Nucleus accumbens (tissue), 56 donors: ENCODE measurements around the gene LYRM7.

Experiments used
- DNase-seq, 56 donors: peaks; one replicate each; lab custom pipeline; 2025; lab: John Stamatoyannopoulos, UW

LYRM7 gene

DNA sequence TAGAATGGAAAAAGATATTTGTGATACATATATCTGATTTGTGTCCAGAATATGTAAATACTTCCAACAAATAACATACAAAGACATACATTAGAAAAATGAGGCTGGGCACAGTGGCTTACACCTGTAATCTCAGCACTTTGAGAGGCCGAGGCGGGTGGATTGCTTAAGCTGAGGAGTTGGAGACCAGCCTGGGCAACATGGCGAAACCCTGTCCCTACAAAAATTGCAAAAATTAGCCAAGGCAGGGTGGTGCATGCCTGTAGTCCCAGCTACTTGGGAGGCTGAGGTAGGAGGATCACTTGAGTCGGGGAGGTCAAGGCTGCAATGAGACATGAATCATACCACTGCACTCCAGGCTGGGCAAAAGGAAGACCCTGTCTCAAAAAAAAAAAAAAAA, 47.0 kb downstream of the LYRM7 start:
- no peak for DNase-seq

DNA sequence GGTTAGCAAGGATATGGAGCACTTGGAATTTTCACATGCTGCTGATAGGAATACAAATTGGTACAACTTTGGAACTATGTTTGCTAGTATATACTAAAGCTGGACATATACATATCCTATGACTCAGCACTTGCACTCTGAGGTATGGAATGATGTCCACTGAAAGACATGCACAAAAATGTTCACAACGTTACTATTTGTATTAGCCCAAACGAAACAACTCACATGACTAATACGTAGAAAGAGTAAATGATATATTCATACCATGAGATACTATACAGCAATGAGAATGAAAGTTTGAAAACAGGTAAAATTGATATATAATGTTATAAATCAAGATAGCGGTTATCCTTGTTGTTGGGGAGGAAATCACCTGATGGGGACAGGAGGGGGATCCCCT, 47.6 kb downstream of the LYRM7 start:
- no peak for DNase-seq

DNA sequence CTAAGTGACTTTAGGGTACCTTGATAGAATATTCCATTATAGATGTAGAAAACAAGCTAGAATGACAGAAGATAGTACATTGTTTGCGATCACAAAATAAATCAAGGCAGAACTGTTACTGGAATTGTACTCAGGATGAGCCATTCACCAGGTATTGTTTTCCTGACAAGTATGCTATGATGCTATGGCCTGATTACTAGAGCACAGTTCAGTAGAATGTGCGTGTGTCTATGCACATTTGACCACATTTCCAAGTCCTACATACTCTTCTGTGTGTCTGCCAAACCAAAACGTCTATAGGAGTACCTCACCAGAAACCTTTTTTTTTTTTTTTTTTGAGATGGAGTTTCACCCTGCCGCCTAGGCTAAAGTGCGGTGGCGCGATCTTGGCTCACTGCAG, 49.8 kb downstream of the LYRM7 start:
- no peak for DNase-seq

DNA sequence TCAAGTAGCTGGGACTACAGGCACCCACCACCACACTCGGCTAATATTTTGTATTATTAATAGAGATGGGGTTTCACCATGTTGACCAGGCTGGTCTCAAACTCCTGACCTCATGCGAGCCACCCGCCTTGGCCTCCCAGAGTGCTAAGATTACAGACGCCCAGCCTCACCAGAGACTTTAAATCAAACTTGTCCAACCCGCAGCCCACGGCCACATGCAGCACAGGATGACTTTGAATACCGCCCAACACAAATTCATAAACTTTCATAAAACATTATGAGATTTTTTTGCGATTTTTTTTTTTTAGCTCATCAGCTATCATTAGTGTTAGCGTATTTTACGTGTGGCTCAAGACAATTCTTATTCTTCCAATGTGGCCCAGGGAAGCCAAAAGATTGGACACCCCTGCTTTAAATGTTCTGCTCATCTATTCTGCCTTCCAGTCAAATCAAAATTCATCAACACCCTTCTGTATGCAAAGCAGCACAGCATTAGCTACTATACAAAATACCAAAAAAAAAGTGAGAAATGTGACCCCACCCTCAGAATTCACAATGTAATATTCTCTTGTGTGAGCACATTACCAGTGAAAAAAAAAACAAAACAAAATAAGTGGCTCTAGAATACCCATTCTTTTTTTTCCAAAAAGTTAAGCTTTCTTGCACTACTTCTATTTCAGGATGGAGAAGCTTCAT, 50.4 kb downstream of the LYRM7 start:
- DNase-seq: no peak

- DNase-seq: no peak
These were observed 51.1 kb downstream of the LYRM7 start for GRCh38 chr5:131221888-131222287.

DNA sequence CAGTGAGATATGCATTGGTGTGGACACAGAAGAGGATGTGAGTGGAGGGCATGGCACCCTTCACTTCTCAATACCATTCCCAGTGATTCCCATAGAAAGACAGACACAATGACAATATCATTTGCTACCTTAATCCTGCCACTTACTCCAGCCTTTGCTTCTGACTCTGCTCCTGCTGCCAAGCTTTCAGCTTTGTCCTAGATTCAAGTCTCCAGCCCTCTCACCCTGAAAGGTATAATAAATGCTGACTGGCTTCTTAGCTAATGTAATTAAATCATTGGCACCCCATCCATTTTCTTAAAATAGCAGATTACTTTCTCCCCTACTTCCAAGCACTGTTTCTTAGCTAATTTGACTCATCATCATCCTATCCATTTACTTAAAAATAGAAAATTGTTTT, 52.0 kb downstream of the LYRM7 start:
- peak in 1 of 56 donors; percentile 5 for DNase-seq

- DNase-seq: no peak
These were observed 53.1 kb downstream of the LYRM7 start for GRCh38 chr5:131223751-131224386.

DNA sequence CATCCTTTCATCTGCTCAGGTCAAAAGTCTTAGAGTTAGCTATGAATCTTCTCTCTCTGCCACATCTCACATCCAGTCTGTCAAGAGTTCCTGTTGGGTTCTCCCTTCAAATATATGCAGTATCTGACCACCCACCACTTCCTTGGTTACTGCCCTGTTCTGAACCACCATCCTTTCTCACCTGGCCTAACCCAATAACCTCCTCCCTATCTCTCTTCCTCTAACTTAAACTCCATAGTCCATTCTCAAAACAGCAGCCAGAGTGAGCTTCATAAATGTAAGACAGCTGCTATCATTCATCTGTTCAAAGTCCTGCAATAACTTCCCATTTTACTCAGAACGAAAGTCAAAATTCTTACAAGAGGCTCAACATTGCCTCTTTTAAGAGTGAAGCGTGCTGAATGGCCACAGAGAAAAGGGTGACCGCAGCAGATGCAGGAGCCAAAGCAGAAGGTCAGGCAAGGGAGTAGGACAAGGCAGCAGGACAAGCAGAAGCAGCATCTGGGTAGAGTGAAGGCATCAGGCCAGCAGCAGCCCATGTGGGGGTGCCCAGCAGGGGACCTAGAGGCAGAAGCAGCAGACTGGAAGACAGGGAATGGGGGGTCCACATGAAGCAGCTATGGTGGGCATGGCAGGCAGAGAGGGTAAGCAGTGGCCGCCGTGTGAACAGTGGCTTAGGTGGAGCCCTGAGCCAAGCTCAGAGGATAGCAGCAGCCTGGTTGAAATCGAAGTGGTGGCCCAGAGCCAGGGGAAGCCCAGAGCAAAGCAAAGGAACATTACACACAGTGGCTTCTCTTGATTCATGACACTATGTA, 53.9 kb downstream of the LYRM7 start:
- peak in 9 of 56 donors; percentile 2 to 38 (median 10) for DNase-seq

DNA sequence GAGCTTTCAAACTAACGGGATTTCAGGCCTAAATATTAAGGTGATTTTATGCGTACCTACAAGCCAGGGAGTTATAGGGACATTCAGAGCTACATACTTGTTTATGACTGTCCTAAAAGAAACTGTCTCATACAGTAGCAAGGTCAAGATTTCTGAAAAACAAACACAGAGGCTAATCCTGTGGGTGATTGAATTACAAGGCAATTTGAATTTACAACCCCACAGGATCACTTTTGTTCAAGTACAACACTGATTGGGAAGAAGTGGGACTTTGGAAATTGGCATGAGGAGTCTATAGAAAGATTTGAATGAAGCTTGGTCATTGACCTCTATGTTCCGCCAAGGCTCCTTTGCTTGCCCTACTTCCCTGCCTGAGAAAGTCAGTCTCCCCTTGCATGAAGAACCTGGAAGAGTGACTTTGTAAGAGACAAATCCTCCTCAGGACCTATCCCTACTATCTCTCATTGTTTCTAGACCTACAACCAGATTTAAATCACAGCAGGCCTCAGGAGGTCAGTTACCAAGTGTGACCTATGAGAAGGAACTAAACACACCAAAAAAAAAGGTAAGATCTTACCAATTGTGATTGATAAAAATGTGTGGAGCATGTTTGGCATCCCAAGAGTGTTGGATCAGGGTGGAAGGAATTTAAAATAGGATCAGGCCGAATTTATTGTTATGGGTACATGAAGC, 54.7 kb downstream of the LYRM7 start:
- DNase-seq: no peak

DNA sequence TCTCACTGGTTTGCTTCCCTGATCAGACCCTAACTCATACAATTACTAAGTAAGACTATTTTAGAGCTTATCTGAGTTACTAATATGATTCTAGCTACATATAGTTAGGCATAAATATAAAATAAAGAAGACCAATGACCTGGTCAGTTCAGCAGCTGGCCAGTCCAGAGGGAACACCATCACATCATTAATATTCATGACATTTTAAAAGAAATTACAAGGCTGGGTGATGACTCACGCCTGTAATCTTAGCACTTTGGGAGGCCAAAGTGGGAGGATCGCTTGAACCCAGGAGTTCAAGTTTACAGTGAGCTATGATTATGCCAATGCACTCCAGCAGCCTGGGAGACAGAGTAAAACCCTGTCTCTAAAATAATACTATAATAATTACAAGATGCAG, 56.2 kb downstream of the LYRM7 start:
- no peak for DNase-seq

DNA sequence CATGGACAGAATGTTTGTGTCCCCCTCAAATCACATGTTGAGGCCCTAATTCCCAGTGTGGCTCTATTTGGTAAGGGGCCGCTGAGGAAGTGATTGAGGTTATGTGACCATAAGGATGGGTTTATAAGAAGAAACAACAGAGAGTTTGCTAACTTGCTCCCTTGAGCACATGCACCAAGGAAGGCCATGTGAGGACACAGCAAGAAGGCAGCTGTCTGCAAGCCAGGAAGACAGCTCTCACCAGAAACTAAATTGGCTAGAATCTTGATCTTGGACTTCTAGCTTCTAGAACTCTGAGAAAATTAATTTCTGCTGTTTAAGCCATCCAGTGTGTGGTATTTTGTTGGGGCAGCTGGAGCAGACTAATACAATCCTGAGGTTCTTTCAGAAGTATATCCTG, 57.9 kb downstream of the LYRM7 start:
- DNase-seq: no peak

GRCh38 chr5:131229623-131230022, 58.9 kb downstream of the LYRM7 start:
- no peak for DNase-seq

- DNase-seq: peak in 7 of 56 donors; percentile 5 to 24 (median 15)
These were observed 59.7 kb downstream of the LYRM7 start for GRCh38 chr5:131230406-131230805.

GRCh38 chr5:131239686-131240085, 68.9 kb downstream of the LYRM7 start:
- DNase-seq: no peak

- DNase-seq: no peak
These were observed 72.0 kb downstream of the LYRM7 start for GRCh38 chr5:131242728-131243255.

DNA sequence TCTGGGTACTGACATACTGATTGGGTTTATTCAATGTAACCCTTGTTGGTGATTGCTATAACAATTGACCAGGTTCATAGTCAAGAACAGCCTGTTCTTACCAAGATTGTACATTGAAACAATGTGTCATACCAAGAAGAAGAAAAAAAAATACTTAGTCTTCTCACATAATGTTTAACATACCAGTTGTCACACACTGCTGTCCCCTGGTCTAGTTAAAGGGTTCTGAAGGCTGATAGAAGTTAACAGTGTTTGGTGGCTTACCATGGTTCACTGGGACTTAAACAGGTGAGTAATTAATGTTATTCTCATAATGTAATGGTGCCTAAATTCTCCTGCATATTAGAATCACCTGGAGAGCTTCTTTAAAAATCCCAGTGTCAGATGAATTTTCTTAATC, 74.6 kb downstream of the LYRM7 start:
- DNase-seq: no peak

- DNase-seq: no peak
These were observed 75.2 kb downstream of the LYRM7 start for GRCh38 chr5:131245948-131246347.

- DNase-seq: no peak
These were observed 75.8 kb downstream of the LYRM7 start for GRCh38 chr5:131246504-131246903.

GRCh38 chr5:131250751-131251475, 80.2 kb downstream of the LYRM7 start:
- DNase-seq: no peak

GRCh38 chr5:131252824-131253171, 82.1 kb downstream of the LYRM7 start:
- DNase-seq: peak in 17 of 56 donors; percentile 2 to 43 (median 11)
